Activated B cell treated with CpG ODN at 0.5 μM for 24 hours (primary cell): ENCODE results near the gene ATF6B. TPM values are rescaled to one million over a fixed set of nuclear protein-coding genes. Genes with fewer than 3 reads are reported as not detected.

ENCODE experiments used
- ATAC-seq: fragments of 200-7000 bp; cut with Tn5 transposase; one replicate; pipeline ENCODE4 v1.10.0; 2021; ENCODE audit warnings: low read depth, mild to moderate bottlenecking, moderate library complexity
- CTCF ChIA-PET: fragments of 350-600 bp; sonication (Branson Sonifier 250); formaldehyde crosslinking; loops from one replicate; lab custom pipeline; 2021; ENCODE audit warnings: antibody characterized with exemption; lab: Charles Lee
- POLR2A ChIA-PET: fragments of 350-600 bp; sonication (Branson Sonifier 250); formaldehyde crosslinking; loops from one replicate; lab custom pipeline; 2021; ENCODE audit warnings: antibody characterized with exemption; lab: Charles Lee
- DNase-seq: peaks from one replicate; pipeline ENCODE4 v3.0.0; 2022
- H3K27ac Mint-ChIP-seq: one replicate; pipeline ENCODE4 v1.8.0; 2020; ENCODE audit warnings: mixed read lengths
- H3K27me3 Mint-ChIP-seq: one replicate; pipeline ENCODE4 v1.8.0; 2021; ENCODE audit warnings: mixed read lengths
- H3K36me3 Mint-ChIP-seq: one replicate; pipeline ENCODE4 v1.8.0; 2021; ENCODE audit warnings: low read depth, mixed read lengths
- H3K4me1 Mint-ChIP-seq: one replicate; pipeline ENCODE4 v1.8.0; 2021; ENCODE audit warnings: mixed read lengths
- H3K4me3 Mint-ChIP-seq: one replicate; pipeline ENCODE4 v1.8.0; 2020; ENCODE audit warnings: mild to moderate bottlenecking, mixed read lengths
- H3K9me3 Mint-ChIP-seq: one replicate; pipeline ENCODE4 v1.8.0; 2020; ENCODE audit warnings: mixed read lengths
- intact Hi-C: fragments of 100-400 bp; cut with micrococcal nuclease; formaldehyde crosslinking; loops from one replicate; pipeline ENCODE4 v1.15.1; 2024
- total RNA-seq: library from RNA; stranded (reverse); gene quantifications from 2 replicates; pipeline ENCODE4 v1.2.3, GENCODE V29; 2022
- TF ChIP-seq, protein P1 (sequence below): fragments of 200-600 bp; IDR thresholded peaks from one replicate; pipeline ENCODE4 v1.8.0; 2022; ENCODE audit warnings: antibody characterized with exemption, mild to moderate bottlenecking

ATF6B gene
- total RNA-seq, 1 donor from 2014 or later: 148 TPM

DNA sequence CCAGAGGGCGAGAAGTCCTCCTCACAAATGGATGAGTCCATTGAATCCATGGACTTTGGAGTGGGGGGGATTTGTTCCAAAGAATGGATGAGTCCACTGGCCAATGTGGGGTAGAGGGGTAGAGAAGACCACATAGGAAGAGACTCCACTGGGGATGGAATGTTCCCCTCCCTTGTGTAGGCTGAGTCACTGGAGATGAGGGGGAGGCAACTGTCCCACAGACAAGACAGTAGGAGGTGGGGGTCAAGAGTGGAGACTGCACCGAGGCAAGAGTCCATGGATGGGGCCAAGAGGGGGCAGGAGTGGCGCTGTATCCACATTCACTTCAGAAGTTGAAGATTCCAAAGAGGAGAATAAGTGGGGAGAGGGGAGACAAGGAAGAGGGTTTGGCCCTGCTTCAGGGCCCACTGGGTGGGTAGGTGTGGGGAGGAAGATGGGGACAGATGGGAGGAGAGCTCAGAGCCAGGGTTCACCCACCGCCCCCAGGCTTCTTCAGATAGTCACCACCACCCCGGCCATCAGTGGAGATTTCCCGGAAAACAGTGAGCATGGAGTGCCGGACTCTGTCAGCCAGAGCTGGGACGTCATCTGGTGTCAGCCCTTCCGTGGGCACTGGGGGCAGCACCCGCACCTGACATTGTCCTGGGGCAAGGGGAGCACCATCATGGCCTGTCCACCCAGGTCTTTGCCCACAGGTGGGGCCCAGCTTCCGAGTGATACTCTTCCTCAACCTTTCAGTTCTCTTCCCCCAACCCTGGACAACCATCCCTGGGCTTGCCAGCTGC is 41.0 kb upstream of the ATF6B start:
- POLR2A ChIA-PET: no interaction called here
- Mint-ChIP-seq H3K4me1 (peaks cover 4% of the 10 kb centered on the region), H3K9me3 (no peaks in the 10 kb centered on the region), H3K36me3 (peaks cover 33% of the 10 kb centered on the region), H3K4me3 (no peak overlapping the region), H3K27me3 (no peaks in the 10 kb centered on the region), H3K27ac (no peak overlapping the region)
- CTCF ChIA-PET: no interaction called here
- ATAC-seq: no peak
- TF ChIP-seq, protein P1, sequence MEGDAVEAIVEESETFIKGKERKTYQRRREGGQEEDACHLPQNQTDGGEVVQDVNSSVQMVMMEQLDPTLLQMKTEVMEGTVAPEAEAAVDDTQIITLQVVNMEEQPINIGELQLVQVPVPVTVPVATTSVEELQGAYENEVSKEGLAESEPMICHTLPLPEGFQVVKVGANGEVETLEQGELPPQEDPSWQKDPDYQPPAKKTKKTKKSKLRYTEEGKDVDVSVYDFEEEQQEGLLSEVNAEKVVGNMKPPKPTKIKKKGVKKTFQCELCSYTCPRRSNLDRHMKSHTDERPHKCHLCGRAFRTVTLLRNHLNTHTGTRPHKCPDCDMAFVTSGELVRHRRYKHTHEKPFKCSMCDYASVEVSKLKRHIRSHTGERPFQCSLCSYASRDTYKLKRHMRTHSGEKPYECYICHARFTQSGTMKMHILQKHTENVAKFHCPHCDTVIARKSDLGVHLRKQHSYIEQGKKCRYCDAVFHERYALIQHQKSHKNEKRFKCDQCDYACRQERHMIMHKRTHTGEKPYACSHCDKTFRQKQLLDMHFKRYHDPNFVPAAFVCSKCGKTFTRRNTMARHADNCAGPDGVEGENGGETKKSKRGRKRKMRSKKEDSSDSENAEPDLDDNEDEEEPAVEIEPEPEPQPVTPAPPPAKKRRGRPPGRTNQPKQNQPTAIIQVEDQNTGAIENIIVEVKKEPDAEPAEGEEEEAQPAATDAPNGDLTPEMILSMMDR: no peak
- intact Hi-C loops: no loop called here
- DNase-seq: no peak

DNA sequence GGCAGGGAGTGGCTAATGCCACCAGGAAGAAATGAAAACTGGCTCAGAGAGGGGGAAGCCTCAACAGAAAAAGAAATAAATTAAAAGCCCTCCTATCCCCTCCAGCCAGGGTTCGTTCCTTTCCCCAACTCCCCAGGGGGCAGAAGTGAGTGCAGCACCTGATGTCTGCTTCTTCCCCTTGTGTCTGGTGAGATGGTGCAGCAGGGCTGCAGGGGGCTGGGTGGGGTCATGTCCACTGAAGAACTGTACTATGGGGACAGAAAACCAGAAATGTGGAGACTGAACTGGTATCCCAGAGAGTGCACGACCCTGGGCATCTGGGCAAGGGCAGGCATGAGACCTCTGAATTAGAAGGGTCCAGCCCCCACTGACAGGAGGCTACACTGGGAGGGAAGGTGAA is 40.3 kb upstream of the ATF6B start:
- H3K36me3 Mint-ChIP-seq: peaks cover 33% of the 10 kb centered on the region
- DNase-seq: no peak
- peaks cover 4% of the 10 kb centered on the region for H3K4me1 Mint-ChIP-seq
- no peaks in the 10 kb centered on the region for H3K27me3 Mint-ChIP-seq
- CTCF ChIA-PET: no interaction called here
- POLR2A ChIA-PET: no interaction called here
- ATAC-seq: peak; percentile 40
- TF ChIP-seq, protein P1: no peak
- intact Hi-C loops: no loop called here
- H3K4me3 Mint-ChIP-seq: no peak overlapping the region
- no peak overlapping the region for H3K27ac Mint-ChIP-seq
- H3K9me3 Mint-ChIP-seq: no peaks in the 10 kb centered on the region

DNA sequence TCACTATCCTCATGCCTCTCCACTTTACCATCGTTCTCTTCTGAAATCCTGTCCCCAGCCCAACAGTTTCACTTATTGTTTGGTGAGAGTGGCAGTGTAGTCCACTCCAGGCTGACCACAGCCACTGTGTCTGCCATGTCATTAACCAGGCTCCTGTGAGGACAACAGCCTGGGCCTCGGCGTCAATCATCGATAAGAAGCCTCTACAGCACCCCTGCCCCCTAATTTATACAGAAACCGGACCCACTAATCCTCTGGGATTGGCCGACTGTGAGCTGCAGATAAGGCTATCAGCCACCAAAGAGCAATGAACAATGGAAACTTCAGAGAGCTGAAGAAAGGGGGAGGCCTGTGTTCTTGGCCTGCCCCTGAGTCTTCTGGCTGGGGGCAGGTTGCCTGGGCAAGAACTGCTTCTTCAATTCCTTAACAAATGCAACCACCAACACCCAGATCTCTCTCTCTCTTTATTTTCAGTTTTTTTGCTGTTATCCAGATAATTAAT is 39.8 kb upstream of the ATF6B start:
- no peaks in the 10 kb centered on the region for H3K9me3 Mint-ChIP-seq
- peaks cover 33% of the 10 kb centered on the region for H3K36me3 Mint-ChIP-seq
- no peak overlapping the region for H3K4me3 Mint-ChIP-seq
- peaks cover 4% of the 10 kb centered on the region for H3K4me1 Mint-ChIP-seq
- intact Hi-C loops: no loop called here
- H3K27ac Mint-ChIP-seq: no peak overlapping the region
- ATAC-seq (no peak), DNase-seq (no peak)
- no peaks in the 10 kb centered on the region for H3K27me3 Mint-ChIP-seq
- ChIA-PET CTCF (no interaction called here), POLR2A (no interaction called here)
- TF ChIP-seq, protein P1: no peak

DNA sequence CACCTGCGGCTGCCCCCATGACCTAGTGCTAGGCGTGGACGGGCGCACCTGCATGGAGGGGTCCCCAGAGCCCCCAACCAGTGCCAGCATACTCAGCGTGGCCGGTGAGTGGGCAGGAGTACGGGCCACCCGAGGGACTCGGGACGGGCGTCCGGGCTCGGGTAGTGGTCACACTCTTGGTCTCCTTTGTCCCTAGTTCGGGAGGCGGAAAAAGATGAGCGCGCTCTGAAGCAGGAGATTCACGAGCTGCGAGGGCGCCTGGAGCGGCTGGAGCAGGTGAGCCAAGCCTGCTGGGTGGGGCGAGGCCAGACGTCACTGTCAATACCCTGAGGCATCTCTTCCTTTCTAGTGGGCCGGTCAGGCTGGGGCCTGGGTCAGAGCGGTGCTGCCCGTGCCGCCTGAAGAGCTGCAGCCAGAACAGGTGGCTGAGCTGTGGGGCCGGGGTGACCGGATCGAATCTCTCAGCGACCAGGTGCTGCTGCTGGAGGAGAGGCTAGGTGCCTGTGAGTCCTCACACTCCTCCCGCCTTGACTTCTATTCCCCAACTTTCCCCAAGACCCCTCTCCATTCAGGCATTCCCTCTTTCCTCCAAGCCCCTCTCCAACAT is 39.2 kb upstream of the ATF6B start:
- H3K27me3 Mint-ChIP-seq: no peaks in the 10 kb centered on the region
- DNase-seq (no peak), ATAC-seq (no peak)
- TF ChIP-seq, protein P1: no peak
- POLR2A ChIA-PET: no interaction called here
- H3K9me3 Mint-ChIP-seq: no peaks in the 10 kb centered on the region
- H3K27ac Mint-ChIP-seq: no peak overlapping the region
- peaks cover 4% of the 10 kb centered on the region for H3K4me1 Mint-ChIP-seq
- peaks cover 33% of the 10 kb centered on the region for H3K36me3 Mint-ChIP-seq
- intact Hi-C loops: no loop called here
- no peak overlapping the region for H3K4me3 Mint-ChIP-seq
- CTCF ChIA-PET: no interaction called here

DNA sequence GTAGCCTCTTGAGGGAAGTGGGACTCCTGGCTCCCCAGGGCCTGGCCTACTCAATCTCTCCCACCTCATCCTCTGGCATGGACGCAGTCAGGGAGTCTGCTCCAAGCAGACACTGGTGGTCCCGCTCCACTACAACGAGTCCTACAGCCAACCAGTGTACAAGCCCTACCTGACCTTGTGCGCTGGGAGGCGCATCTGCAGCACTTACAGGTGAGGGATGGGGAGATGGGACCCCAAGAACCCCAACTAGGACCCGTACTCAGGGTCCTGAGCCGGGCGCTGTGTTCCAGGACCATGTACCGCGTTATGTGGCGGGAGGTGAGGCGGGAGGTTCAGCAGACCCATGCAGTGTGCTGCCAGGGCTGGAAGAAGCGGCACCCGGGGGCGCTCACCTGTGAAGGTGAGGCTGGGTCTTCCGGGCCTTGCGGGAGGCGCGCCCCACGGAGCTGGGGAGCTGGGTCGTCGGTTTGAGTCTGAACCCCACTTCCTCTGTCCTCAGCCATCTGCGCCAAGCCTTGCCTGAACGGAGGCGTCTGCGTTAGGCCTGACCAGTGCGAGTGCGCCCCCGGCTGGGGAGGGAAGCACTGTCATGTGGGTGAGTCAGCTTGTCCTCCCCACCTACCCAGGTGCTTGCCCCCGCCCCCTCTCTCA is 38.5 kb upstream of the ATF6B start:
- ChIA-PET POLR2A (no interaction called here), CTCF (no interaction called here)
- DNase-seq: no peak
- ATAC-seq: no peak
- TF ChIP-seq, protein P1: no peak
- Mint-ChIP-seq H3K4me3 (no peak overlapping the region), H3K27ac (no peak overlapping the region), H3K36me3 (peaks cover 33% of the 10 kb centered on the region), H3K4me1 (peaks cover 4% of the 10 kb centered on the region), H3K9me3 (no peaks in the 10 kb centered on the region), H3K27me3 (no peaks in the 10 kb centered on the region)
- intact Hi-C loops: no loop called here
